ENCODE data around the gene ADRA2C.

The ADRA2C gene

GRCh38 chr4:3769642-3770184, 3.5 kb downstream of the ADRA2C start:
- TF ChIP-seq, protein P1, sequence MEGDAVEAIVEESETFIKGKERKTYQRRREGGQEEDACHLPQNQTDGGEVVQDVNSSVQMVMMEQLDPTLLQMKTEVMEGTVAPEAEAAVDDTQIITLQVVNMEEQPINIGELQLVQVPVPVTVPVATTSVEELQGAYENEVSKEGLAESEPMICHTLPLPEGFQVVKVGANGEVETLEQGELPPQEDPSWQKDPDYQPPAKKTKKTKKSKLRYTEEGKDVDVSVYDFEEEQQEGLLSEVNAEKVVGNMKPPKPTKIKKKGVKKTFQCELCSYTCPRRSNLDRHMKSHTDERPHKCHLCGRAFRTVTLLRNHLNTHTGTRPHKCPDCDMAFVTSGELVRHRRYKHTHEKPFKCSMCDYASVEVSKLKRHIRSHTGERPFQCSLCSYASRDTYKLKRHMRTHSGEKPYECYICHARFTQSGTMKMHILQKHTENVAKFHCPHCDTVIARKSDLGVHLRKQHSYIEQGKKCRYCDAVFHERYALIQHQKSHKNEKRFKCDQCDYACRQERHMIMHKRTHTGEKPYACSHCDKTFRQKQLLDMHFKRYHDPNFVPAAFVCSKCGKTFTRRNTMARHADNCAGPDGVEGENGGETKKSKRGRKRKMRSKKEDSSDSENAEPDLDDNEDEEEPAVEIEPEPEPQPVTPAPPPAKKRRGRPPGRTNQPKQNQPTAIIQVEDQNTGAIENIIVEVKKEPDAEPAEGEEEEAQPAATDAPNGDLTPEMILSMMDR (conservative IDR thresholded peaks at IDR 0.05; ENCODE audit: control insufficient read depth, insufficient read depth, low read depth, low read length): no peak
- no peak overlapping the region for H3K4me3 ChIP-seq (ENCODE audit: control insufficient read depth, low read depth, low read length)
- no peak for DNase-seq (ENCODE audit: low read depth)

GRCh38 chr4:3770323-3771163, 4.4 kb downstream of the ADRA2C start:
- no peak for DNase-seq (ENCODE audit: low read depth)
- TF ChIP-seq, protein P1 (conservative IDR thresholded peaks at IDR 0.05; ENCODE audit: control insufficient read depth, insufficient read depth, low read depth, low read length): no peak
- H3K4me3 ChIP-seq (ENCODE audit: control insufficient read depth, low read depth, low read length): no peak overlapping the region

DNA sequence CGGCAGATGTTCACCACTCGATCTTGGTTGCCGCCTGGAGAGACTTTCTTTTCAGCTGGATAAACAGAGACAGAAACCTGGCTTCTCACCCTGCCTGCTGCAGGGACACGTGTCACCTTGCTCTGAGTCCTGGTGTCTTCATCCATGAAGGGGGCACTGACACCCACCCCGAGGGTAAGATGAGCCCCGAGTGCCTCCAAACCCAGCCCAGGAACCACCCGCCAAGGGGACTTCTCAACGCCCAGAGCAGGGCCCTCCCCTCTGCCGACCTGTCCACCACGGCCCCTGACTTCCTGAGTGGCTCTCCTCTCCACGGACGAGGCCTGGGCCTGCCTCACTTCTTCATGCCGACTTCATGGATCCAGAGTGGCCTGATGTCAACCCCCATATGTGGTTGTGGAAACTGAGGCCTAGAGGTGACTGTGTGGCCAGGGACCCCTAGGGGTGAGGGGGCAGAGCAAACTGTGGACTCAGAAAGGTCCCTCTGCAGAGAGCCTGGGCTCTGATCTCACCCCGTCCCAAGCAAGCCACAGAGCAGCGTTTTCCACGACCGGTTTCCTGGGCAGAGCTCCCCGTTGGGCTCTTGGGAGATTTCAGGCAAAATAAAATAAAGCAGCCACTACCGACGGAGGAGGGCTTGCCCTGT, 5.1 kb downstream of the ADRA2C start:
- DNase-seq (ENCODE audit: low read depth): no peak
- no peak overlapping the region for H3K4me3 ChIP-seq (ENCODE audit: control insufficient read depth, low read depth, low read length)
- TF ChIP-seq, protein P1 (conservative IDR thresholded peaks at IDR 0.05; ENCODE audit: control insufficient read depth, insufficient read depth, low read depth, low read length): no peak

- DNase-seq (ENCODE audit: low read depth): no peak
- no peak overlapping the region for H3K4me3 ChIP-seq (ENCODE audit: control insufficient read depth, low read depth, low read length)
- TF ChIP-seq, protein P1 (conservative IDR thresholded peaks at IDR 0.05; ENCODE audit: control insufficient read depth, insufficient read depth, low read depth, low read length): no peak
Measured at GRCh38 chr4:3771939-3772495, 5.8 kb downstream of the ADRA2C start.

DNA sequence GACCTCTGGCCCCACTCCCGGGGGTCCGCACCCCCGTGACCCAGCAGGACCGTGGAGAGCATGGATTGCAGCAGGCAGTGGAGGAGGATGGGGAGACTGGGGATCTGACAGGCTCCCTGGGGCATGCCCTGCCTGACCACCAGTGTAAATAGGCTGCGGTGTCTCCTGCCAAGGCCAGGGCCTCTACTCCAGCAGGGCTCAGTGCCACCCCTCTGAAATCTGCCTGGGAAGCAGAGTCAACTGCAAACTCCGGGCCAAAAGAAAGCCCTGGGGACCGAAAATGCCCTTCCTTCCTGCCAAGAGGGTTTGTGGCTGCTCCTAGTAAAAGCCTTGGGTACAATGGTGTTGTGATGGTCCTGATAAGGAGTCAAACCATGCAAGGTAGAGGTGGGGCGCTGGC, 6.4 kb downstream of the ADRA2C start:
- no peak overlapping the region for H3K4me3 ChIP-seq (ENCODE audit: control insufficient read depth, low read depth, low read length)
- TF ChIP-seq, protein P1 (conservative IDR thresholded peaks at IDR 0.05; ENCODE audit: control insufficient read depth, insufficient read depth, low read depth, low read length): no peak
- no peak for DNase-seq (ENCODE audit: low read depth)

DNA sequence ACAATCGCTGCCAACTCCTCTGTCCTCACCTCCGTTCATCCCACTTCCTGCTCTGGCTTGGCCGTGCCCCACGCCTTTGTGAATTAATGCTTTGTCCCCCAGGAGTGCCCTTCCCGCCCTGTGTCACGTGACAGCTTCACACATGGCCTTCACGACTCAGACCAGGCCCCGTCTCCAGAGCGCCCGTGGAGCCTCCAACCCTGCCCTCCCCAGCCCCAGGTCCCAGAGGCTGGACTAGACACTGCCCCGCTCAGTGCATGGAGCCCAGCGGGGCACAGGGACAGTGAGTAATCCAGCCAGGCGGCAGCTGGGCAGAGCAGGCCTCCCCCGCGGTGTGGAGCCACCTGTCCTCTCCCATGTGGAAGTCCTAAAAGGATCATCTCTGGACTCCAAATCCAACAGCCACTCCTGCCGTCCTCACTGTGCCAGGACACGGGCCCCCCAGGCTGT, 7.4 kb downstream of the ADRA2C start:
- TF ChIP-seq, protein P1 (conservative IDR thresholded peaks at IDR 0.05; ENCODE audit: control insufficient read depth, insufficient read depth, low read depth, low read length): no peak
- no peak overlapping the region for H3K4me3 ChIP-seq (ENCODE audit: control insufficient read depth, low read depth, low read length)
- DNase-seq (ENCODE audit: low read depth): no peak

Measured in fibroblast of mammary gland (primary cell).